ENCODE data around the gene ZNF582. TPM values are rescaled to one million over a fixed set of nuclear protein-coding genes. Genes with fewer than 3 reads are reported as not detected.
A peak's percentile ranks its signal among the peaks of the same experiment; 100 is the strongest.

The ZNF582 gene
- 0.49 and 0.94 TPM in 2 replicates for total RNA-seq (2014; rRNA removed; shearing (Covaris generic))
- polyA plus RNA-seq (2014; cell fraction: nucleus; rRNA removed), result 0.40 and 0.79 TPM in 2 replicates

DNA sequence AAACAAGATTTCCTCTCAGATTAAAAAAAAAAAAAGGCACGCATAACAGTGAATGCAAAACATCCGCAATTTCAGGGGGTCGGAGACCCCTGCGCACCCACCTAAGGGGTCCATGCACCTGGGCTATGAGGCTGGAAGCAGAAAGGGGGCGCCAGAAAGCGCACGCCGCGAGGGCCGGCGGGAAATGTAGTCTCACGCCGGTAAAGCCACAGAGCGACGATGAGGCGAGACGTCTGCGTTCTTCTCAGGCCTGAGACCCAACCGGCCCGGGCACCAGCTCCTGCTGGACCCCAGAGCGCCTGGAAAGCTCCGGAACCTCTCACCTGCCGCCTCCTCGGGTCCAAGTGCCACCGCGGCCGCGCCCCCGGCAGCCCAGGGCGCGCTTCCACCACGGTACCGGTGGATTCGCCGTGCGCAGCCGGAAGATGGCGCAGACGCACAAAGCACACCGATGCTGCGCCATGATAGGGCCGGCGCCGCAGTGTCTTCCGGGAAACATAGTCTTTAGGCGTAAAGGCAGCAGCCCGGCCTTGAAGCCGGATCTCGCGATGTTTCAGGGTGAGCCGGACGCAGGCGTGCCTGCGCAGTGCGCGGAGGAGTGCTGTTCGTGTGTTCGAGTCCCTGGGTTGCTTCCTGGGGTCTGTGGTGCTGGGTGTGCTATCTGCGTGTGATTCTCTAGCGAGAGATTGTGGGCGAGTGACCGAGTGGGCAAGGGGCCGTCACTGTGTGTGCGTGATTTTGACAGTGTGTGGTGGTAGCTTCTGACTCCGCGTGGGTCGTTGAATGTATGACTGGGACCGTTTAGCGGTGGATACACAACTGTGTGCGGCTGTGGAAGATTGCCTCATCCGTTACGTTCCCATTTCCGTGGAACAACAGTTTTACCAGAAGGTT, at the start of gene ZNF582:
ZNF582 (minus strand) TSS at position 416 of the 894 bp plus-strand sequence. CDS start 1,782 bp downstream, outside the sequence.
- peak; percentile 71 for DNase-seq (ENCODE audit: extremely low read depth, low read depth)

DNA sequence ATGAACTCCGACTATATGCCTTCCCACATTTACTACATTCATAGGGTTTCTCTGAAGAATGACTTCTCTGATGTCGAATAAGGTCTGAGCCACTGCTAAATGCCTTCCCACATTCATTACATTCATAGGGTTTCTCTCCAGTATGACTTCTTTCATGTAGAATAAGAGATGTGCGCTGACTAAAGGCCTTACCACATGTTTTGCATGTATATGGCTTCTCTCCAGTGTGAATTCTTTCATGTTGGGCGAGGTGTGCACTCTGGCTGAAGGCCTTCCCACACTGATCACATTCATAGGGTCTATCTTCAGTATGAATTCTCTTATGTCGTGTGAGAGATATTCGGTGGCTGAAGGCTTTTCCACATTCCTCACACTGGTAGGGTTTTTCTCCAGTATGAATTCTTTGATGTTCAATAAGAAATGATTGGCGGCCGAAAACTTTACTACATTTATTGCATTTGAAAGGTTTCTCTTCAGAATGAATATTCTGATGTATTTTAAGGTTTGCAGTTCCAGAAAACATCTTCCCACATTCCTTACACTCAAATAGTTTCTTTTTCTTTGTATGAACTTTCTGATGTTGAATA, 48.0 kb upstream of the ZNF582 start:
- DNase-seq (ENCODE audit: extremely low read depth, low read depth), result no peak

DNA sequence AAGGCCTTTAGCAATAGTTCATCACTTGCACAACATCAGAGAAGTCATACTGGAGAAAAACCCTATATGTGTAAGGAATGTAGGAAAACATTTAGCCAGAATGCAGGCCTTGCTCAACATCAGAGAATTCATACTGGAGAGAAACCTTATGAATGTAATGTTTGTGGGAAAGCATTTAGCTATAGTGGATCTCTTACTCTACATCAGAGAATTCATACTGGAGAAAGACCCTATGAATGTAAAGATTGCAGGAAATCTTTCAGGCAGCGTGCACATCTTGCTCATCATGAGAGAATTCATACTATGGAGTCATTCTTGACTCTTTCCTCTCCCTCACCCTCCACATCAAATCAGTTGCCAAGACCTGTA, 30.6 kb upstream of the ZNF582 start:
- no peak for DNase-seq (ENCODE audit: extremely low read depth, low read depth)

DNA sequence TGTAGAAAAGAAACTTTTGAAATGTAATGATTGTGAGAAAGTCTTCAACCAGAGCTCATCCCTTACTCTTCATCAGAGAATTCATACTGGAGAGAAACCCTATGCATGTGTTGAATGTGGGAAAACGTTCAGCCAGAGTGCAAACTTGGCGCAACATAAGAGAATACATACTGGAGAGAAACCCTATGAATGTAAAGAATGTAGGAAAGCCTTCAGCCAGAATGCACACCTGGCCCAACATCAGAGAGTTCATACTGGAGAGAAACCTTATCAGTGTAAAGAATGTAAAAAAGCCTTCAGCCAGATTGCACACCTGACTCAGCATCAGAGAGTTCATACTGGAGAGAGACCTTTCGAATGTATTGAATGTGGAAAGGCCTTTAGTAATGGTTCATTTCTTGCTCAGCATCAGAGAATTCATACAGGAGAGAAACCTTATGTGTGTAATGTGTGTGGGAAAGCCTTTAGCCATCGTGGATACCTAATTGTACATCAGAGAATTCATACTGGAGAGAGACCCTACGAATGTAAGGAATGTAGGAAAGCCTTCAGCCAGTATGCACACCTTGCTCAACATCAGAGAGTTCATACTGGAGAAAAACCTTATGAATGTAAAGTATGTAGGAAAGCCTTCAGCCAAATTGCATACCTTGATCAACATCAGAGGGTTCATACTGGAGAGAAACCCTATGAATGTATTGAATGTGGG, 30.1 kb upstream of the ZNF582 start:
- DNase-seq (ENCODE audit: extremely low read depth, low read depth), result no peak

DNA sequence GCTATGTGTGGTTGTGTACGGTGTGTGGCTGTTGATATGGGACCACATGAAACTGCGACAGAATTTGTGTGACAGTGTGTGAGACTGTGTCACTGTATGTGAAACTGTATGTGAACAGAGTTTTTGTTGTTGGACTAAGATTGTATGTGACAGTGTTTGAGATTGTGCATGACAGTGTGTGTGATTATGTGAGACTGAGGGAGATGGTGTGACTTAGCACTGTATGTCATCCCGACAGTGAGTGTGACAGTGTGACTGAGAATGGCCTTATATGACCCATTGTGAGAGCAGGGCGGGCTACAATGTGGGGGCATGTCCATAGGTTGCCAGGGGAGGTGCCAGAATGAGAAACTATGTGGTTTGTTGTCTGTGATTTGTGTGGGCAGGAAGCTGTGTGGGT, 11.7 kb upstream of the ZNF582 start:
- DNase-seq (ENCODE audit: extremely low read depth, low read depth), result no peak

DNA sequence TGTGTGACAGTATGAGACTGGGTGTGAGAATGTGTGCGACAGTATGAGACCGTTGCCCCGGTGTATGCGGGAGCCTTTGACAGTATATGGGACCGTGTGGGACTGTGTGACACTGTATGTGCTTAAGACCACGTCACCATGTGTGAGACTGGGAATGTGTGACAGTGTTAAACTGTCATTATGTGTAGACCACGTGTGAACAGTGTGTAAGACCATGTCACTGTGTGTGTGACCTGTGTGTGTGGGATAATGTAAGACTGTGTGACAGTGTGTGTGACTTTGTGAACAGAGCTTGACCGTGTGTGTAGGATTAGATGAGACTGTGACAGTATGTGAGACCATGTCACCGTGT, 11.3 kb upstream of the ZNF582 start:
- no peak for DNase-seq (ENCODE audit: extremely low read depth, low read depth)

DNA sequence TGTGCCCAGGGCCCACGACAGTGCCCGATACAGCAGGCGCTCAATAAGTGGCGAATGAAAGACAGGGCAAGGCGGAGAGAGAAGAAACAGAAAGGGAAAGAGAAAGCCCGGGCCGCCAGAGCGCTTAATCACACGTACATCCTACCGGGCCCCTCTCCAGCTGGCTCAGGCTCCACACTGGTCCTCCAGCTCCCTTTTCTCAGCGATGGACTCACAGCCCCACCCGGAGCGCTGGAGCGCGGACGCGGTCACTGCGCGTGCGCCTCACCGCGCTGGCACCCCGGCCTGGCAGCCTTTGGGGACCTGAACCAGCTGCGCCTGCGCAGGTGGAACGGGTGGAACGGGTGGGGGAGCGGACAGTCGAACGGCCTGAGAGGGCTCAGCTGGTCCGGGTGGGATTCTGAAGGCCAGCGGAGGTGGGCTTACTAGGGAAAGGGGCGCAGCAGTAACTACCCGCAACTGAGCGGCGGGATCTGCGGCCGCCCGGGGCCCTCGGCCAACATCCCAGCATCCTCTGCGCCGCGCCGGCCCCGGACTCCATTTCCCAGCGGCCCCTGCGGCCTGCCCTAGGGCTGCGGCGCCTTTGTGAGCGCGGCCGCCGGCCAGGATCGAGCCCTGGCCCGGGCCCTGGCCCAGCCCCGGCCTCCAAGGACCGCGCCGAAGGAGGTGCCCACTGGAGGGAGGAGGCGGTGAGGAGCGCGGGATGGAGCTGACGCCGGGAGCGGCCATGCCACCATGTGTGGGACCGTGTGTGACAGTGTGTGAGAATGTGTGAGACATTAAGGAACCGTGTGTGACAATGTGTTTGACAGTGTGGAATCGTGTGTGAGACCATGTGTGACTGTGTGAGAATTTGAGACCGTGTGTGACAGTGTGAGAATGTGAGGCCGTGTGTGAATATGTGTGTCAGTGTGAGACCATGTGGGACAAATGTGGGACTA, 10.7 kb upstream of the ZNF582 start, which contains the start of gene ZNF583:
ZNF583 (plus strand) TSS at position 569 of the 941 bp plus-strand sequence. CDS start 2,783 bp downstream, outside the sequence.
- peak; percentile 82 for DNase-seq (ENCODE audit: extremely low read depth, low read depth)

DNA sequence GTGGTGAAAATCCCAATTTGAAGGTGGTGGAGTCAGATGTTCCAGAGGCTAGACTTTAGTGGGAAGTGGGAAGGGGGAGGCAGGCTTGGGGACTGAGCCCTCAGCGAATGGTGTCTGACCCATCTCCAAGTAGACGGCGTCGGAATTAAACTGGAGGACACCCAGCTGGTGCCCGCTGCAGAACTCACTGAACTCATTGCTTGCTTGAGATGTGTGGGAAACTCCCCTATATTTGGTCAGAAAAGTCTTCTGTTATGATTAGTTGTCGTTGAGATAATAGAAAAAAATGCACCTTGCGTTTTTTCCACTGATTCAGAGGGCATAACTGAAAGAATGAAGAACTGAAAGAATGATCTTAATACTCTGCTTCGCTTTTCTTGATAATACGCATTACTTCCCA, 9.9 kb upstream of the ZNF582 start:
- DNase-seq (ENCODE audit: extremely low read depth, low read depth), result no peak

DNA sequence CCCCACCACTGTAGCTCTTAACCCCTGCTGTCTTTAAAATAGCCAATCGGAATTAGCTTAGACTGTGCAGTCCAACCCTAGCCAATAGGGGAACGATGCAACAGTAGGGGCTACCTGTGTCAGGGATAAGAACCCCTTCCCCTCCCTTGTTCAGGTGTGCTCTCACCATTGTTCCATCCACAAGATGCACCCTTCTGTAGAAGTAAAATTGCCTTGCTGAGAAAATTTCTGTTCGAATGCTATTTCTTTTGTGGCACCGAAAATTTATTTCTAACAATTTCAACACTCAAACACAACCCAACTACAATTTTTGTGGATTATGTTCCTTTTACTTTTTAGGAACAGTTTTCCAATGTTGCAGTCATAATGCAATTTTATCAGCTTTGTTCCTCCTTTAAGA, 7.2 kb upstream of the ZNF582 start:
- no peak for DNase-seq (ENCODE audit: extremely low read depth, low read depth)

DNA sequence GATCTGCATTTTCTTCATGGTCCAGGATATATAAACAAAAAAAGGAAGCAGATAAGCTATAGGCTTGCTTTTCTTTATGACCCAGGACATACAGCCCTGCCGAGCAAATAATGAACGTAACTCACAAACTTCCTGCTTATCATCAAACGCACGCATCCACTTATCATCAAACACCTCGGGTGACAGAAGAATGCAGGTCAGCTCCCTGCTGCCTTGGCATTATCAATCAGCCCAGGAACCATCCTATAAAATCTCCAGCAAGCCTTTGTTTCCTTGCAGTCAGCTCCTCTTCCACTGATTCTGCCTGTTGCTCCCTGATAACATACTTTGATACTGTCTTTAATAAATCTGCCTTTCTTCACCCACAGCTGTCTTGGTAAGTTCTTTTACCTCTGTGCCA, 5.5 kb upstream of the ZNF582 start:
- no peak for DNase-seq (ENCODE audit: extremely low read depth, low read depth)

DNA sequence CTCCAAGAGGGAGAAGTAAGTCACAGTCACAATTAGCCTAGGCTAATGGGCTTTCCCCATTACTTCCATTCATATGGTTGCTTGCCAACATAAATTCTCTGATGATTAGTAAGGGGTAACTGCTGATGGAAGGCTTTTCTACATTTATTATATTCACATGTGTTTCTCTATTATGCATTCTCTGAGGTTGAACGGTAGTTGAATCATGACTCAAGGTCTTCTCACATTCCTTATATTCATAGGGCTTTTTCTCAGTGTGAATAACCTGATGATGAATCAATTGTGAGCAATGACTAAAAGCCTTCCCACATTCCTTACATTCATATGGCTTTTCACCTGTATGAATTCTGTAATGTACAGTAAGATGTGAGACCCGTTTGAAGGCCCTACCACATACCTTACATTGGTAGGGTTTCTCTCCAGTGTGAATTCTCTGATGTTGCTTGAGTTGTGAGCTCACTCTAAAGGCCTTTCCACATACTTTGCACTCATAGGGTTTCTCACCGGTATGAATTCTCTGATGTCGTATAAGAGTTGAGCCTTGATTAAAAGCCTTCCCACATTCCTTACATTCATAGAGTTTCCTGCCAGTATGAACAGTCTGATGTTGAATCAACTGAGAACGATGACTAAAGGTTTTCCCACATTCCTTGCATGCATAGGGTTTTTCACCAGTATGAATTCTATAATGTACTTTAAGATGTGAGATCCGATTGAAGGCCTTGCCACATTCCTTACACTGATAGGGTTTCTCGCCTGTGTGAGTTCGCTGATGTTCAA, 9.3 kb downstream of the ZNF582 start:
- DNase-seq (ENCODE audit: extremely low read depth, low read depth), result no peak

DNA sequence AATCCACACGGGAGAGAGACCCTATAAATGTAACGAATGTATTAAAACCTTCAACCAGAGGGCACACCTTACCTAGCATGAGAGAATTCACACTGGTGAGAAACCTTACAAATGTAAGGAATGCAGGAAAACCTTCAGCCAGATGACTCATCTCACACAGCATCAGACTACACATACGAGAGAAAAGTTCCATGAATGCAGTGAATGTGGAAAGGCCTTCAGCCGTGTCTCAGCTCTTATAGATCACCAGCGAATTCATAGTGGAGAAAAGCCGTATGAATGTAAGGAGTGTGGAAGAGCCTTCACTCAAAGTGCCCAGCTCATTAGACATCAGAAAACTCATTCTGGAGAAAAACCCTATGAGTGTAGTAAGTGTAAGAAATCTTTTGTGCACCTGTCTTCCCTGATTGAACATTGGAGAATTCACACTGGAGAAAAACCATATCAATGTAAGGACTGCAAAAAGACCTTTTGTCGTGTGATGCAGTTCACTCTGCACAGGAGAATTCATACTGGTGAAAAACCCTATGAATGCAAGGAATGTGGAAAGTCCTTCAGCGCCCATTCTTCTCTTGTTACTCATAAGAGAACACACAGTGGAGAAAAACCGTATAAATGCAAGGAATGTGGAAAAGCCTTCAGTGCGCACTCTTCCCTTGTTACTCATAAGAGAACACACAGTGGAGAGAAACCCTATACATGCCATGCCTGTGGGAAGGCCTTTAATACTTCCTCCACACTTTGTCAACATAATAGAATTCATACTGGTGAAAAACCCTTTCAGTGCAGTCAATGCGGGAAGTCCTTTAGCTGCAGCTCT, 16.0 kb downstream of the ZNF582 start:
- no peak for DNase-seq (ENCODE audit: extremely low read depth, low read depth)

DNA sequence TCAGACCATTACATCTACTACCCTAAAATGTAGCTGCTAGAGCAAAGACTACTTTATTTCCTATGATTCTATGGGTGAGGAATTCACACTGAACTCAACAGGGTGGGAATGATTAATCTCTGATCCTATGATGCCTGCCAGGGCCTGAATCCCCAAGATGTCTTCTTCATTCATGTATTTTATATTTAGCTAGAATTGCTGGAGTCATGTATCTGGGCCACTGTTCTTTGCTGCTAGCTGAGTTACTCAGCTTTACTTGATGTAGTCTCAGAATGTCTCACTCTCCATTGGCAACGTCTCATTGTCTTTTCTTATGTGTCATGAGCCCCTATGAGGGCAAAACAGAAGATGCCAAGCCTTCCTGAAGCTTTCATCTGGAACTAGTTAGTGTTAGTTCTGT, 21.1 kb downstream of the ZNF582 start:
- no peak for DNase-seq (ENCODE audit: extremely low read depth, low read depth)

DNA sequence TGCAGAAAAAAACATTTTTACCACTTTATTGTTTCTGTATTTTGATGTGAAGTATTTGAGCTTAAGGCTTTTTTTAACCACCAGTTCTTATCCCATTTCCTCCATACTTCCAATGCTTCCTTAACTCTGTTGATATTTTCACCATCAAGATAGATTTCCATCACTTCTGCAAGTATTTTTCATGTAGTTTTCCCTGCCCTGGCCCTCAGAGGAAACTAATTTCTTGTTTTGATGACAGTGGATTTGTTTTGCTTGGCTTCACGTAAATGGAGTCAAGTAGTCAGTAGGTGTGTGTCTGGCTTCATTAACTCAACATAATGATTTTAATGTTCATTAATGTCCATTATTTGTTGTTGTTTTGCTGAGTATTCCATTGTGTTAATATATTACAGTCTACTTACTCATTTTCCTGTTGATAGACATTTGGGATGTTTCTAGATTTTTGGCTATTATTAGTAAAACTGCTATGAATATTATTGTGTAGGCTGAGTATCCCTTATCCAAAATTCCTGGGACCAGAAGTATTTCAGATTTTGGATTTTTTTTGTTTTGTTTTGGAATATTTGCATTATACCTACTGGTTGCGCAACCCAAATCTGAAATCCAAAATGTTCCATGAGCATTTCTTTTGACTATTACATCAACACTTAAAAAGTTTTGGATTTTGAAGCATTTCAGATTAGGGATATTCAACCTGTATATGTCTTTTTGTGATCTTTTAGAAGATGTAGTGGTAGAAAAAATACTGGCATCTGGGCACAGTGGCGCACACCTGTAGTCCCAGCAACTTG, 23.3 kb downstream of the ZNF582 start:
- no peak for DNase-seq (ENCODE audit: extremely low read depth, low read depth)

DNA sequence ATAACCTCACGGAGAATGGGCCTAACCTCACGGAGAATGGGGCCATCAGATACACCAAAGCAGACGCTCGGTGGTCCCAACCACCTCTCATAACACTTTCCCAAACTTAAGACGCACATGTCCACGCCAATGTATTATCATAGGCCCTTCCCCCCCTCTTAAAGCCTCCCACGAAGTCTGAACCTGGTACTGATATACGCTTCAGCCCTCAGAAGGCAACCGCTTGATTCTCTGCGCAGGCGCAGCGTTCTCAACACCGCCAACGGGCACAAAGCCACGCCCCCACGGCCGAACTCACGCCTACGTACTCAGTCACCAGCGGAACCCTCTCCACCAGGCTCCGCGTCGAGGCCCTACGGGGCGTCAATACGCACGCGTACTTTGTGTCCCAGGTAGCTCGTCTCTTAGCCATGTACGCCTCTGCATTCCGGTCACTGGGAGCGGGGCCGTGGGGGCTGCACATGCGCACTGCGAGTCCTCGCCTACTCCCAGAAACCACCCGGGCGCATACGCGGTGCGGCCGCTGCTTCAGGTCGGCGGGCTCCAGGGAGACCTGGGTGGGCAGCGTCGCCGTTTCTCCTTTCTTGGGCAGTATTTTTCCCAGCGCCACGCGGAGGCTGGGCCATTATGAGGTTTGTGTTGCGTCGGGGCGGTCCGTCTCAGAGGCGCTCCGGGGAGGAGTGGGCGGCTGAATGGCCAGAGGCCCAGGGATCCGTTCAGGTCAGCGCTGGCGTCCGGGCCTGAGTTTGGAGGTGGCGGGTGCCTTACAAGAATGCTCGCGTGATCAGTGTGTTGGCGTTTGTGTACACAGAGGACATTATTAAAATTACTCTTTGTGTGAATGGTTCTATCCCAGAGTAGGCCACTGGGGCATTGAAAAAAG, 25.3 kb downstream of the ZNF582 start:
- no peak for DNase-seq (ENCODE audit: extremely low read depth, low read depth)

DNA sequence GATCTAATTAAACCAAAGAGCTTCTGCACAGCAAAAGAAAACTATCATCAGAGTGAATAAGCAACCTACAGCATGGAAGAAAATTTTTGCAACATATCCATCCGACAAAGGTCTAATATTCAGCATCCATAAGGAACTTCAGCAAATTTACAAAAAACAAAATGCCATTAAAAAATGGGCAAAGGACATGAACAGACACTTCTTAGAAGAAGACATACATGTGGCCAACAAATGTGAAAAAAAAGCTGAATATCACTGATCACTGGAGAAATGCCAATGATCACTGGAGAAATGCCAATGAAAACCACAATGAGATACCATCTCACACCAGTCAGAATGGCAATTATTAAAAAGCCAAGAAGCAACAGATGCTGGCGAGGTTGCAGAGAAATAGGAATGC, 32.5 kb downstream of the ZNF582 start:
- no peak for DNase-seq (ENCODE audit: extremely low read depth, low read depth)

DNA sequence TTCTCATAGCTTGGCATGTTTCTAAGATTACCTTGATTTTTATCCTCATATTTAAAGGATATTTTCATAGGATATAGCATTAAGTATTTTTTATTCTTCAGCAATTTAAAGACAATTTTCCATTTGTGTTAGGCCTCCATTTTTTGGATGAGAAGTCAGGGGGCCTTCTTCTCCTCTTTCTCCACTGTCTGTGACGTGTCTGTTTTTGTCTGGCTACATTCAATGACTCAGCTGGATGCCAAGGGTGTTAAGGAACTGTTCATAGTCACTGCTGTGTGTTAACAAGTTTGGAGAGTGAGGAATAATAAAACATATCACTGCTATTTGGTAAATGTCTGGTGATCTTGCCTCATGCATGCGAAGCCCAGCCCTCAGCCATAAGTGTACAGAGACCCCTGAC, 36.4 kb downstream of the ZNF582 start:
- no peak for DNase-seq (ENCODE audit: extremely low read depth, low read depth)
